CD4-positive, alpha-beta T cell (primary cell): ENCODE results near the gene ASB4. TPM values are rescaled to one million over a fixed set of nuclear protein-coding genes. Genes with fewer than 3 reads are reported as not detected.

Experiments
- ATAC-seq: fragments of 200-7000 bp; cut with Tn5 transposase; one replicate; pipeline ENCODE4 v1.10.0; 2022; ENCODE audit warnings: mild to moderate bottlenecking; ENCODE audit not compliant: poor library complexity
- CTCF ChIA-PET: fragments of 350-600 bp; sonication (Branson Sonifier 250); formaldehyde crosslinking; loops from one replicate; lab custom pipeline; 2021; ENCODE audit warnings: antibody characterized with exemption, inconsistent platforms; lab: Charles Lee
- POLR2A ChIA-PET: fragments of 350-600 bp; sonication (Branson Sonifier 250); formaldehyde crosslinking; loops from one replicate; lab custom pipeline; 2021; ENCODE audit warnings: antibody characterized with exemption, inconsistent platforms; lab: Charles Lee
- DNase-seq, 14 experiments: peaks; one replicate each; pipeline ENCODE4 v3.0.0-alpha.2; 2013 to 2020; ENCODE audit warnings: mixed read lengths in 2 of 14
- H3K27ac ChIP-seq, 2 donors: one replicate each; pipeline versions ENCODE4 v1.5.1 to v1.7.0; 2013; ENCODE audit warnings: low read length in 2 of 2, low read depth in 1 of 2, mild to moderate bottlenecking in 1 of 2
- H3K27me3 ChIP-seq, 2 experiments: 1 replicate in 1 of 2; 2 replicates in 1 of 2; pipeline versions ENCODE4 v1.6.1 to v1.7.0; 2013; ENCODE audit warnings: low read length in 2 of 2, control low read depth in 1 of 2, mild to moderate bottlenecking in 1 of 2, moderate library complexity in 1 of 2; ENCODE audit not compliant: insufficient read depth in 2 of 2, control insufficient read depth in 1 of 2
- H3K36me3 ChIP-seq: one replicate; pipeline ENCODE4 v1.6.1; 2013; ENCODE audit warnings: low read length, control low read depth; ENCODE audit not compliant: insufficient read depth
- H3K4me1 ChIP-seq: one replicate; pipeline ENCODE4 v1.6.1; 2013; ENCODE audit warnings: low read length, control low read depth; ENCODE audit not compliant: insufficient read depth
- H3K4me3 ChIP-seq: one replicate; pipeline ENCODE4 v1.5.1; 2013; ENCODE audit warnings: mild to moderate bottlenecking, low read length, moderate library complexity
- H3K9me3 ChIP-seq, 2 experiments: 1 replicate in 1 of 2; 2 replicates in 1 of 2; pipeline versions ENCODE4 v1.6.1 to v1.7.0; 2013; ENCODE audit warnings: low read length in 2 of 2, mild to moderate bottlenecking in 2 of 2, control low read depth in 1 of 2, moderate library complexity in 1 of 2; ENCODE audit not compliant: control insufficient read depth in 1 of 2, insufficient read depth in 1 of 2
- H3K27ac Mint-ChIP-seq: one replicate; pipeline ENCODE4 v1.8.0; 2020; ENCODE audit warnings: mixed read lengths
- H3K27me3 Mint-ChIP-seq: one replicate; pipeline ENCODE4 v1.8.0; 2021; ENCODE audit warnings: mixed read lengths
- H3K36me3 Mint-ChIP-seq: one replicate; pipeline ENCODE4 v1.8.0; 2021; ENCODE audit warnings: low read depth, mixed read lengths
- H3K4me1 Mint-ChIP-seq: one replicate; pipeline ENCODE4 v1.8.0; 2021; ENCODE audit warnings: low read depth, mixed read lengths
- H3K4me3 Mint-ChIP-seq: one replicate; pipeline ENCODE4 v1.8.0; 2020; ENCODE audit warnings: mild to moderate bottlenecking, mixed read lengths
- H3K9me3 Mint-ChIP-seq: one replicate; pipeline ENCODE4 v1.8.0; 2020; ENCODE audit warnings: mixed read lengths
- intact Hi-C, 2 experiments: fragments of 100-400 bp; cut with DNase I in 1 of 2; cut with micrococcal nuclease in 1 of 2; formaldehyde crosslinking; loops; one replicate each; pipeline versions ENCODE4 v1.15.1 to v1.9.0; 2023 to 2025; cut with DNase I, micrococcal nuclease
- total RNA-seq, 174 experiments: library from RNA in 2 of 174; stranded (reverse) in 2 of 174; gene quantifications; one replicate each; pipeline ENCODE4 v1.2.3 and lab custom pipeline; 2021 to 2026
- TF ChIP-seq, protein P1 (sequence below): fragments of 200-600 bp; IDR thresholded peaks from one replicate; pipeline ENCODE4 v1.8.0; 2022; ENCODE audit warnings: antibody characterized with exemption, mild to moderate bottlenecking

Gene ASB4
- total RNA-seq, 2 experiments from 2014 or later, result not detected

DNA sequence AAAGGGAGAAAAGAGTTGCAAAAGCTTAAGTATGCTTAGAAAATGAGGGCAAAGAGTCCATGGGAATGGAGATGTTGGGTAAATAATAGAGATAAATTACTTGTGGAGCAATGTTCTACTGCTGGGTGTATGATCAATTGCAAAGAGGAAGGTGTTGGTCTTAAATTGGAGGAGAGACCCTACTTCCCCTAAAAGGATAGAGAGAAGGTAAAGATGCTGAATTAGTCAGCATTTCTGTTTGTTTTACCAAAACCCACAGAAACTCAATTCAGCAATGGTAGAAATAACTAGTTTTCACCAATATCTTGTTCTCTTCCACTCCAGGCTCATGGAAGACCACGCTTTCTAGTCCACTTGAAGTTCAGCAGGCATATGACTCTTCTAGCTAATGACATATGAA, 32.1 kb downstream of the ASB4 start:
- Mint-ChIP-seq H3K27ac (no peak overlapping the region), H3K36me3 (no peaks in the 10 kb centered on the region), H3K4me3 (no peak overlapping the region), H3K27me3 (peaks cover 7% of the 10 kb centered on the region), H3K4me1 (no peaks in the 10 kb centered on the region), H3K9me3 (no peaks in the 10 kb centered on the region)
- peaks cover 0 to 3% of the 10 kb centered on the region in 2 experiments for H3K27me3 ChIP-seq
- intact Hi-C loops, result no loop called here
- H3K4me1 ChIP-seq, result no peaks in the 10 kb centered on the region
- TF ChIP-seq, protein P1, sequence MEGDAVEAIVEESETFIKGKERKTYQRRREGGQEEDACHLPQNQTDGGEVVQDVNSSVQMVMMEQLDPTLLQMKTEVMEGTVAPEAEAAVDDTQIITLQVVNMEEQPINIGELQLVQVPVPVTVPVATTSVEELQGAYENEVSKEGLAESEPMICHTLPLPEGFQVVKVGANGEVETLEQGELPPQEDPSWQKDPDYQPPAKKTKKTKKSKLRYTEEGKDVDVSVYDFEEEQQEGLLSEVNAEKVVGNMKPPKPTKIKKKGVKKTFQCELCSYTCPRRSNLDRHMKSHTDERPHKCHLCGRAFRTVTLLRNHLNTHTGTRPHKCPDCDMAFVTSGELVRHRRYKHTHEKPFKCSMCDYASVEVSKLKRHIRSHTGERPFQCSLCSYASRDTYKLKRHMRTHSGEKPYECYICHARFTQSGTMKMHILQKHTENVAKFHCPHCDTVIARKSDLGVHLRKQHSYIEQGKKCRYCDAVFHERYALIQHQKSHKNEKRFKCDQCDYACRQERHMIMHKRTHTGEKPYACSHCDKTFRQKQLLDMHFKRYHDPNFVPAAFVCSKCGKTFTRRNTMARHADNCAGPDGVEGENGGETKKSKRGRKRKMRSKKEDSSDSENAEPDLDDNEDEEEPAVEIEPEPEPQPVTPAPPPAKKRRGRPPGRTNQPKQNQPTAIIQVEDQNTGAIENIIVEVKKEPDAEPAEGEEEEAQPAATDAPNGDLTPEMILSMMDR, result no peak
- H3K9me3 ChIP-seq, result no peaks in the 10 kb centered on the region
- ChIA-PET POLR2A (no interaction called here), CTCF (no interaction called here)
- ATAC-seq, result no peak
- H3K36me3 ChIP-seq, result no peaks in the 10 kb centered on the region
- no peak overlapping the region for H3K4me3 ChIP-seq
- H3K27ac ChIP-seq, result no peak overlapping the region
- DNase-seq, result no peak

DNA sequence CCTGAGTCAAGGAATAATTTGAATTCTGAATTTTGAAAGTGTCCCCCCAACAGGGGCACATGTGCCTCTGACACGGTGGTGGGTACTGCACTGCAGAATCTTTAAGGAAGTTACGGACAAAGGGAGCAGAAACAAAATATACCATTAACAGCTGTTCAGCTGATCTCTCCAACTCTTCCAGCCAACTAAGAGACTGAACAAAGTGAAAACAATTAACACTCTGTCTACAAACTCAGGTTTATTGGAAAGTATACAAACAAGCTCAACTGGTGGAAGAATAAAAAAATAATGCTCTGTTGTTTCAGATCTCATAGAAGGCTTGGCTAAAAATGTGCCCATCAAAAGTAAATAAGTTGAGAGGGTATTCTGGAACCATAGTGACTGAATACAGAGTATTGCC, 34.4 kb downstream of the ASB4 start:
- intact Hi-C loops, result no loop called here
- Histone ChIP-seq H3K4me1 (no peaks in the 10 kb centered on the region), H3K27ac (no peak overlapping the region), H3K27me3 (peaks cover 0 to 3% of the 10 kb centered on the region in 2 experiments), H3K4me3 (no peak overlapping the region), H3K36me3 (no peaks in the 10 kb centered on the region), H3K9me3 (no peaks in the 10 kb centered on the region)
- Mint-ChIP-seq H3K27me3 (peaks cover 7% of the 10 kb centered on the region), H3K27ac (no peak overlapping the region), H3K9me3 (no peaks in the 10 kb centered on the region), H3K36me3 (no peaks in the 10 kb centered on the region), H3K4me1 (no peaks in the 10 kb centered on the region), H3K4me3 (no peak overlapping the region)
- ATAC-seq (no peak), DNase-seq (no peak)
- CTCF ChIA-PET, result no interaction called here
- TF ChIP-seq, protein P1, result no peak
- POLR2A ChIA-PET, result no interaction called here

DNA sequence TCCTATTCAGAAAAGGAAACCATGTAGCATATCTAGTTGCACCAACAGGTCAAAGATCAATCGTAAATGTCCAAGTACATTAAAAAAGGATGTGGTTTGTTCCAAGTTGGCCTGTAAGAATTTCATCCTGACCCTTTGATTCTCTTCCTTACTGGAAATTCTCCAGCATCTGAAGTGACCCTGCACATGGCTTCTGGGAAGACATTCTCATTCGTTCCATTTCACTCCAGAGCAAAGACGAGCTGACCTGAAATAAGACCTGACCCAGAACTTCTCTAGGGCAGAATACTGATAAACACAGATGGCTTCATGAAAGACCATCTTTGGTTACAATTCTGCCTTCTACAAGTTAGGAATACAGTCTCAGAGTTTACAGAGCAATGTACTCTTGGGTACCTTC, 39.8 kb downstream of the ASB4 start:
- H3K4me3 ChIP-seq, result no peak overlapping the region
- Mint-ChIP-seq H3K36me3 (no peaks in the 10 kb centered on the region), H3K4me3 (no peak overlapping the region), H3K4me1 (no peaks in the 10 kb centered on the region), H3K9me3 (no peaks in the 10 kb centered on the region), H3K27ac (no peak overlapping the region), H3K27me3 (peaks cover 13% of the 10 kb centered on the region)
- DNase-seq, result no peak
- ChIA-PET CTCF (no interaction called here), POLR2A (no interaction called here)
- intact Hi-C loops, result no loop called here
- peaks cover 0 to 3% of the 10 kb centered on the region in 2 experiments for H3K27me3 ChIP-seq
- ATAC-seq, result no peak
- H3K4me1 ChIP-seq, result no peaks in the 10 kb centered on the region
- peaks cover 0 to 5% of the 10 kb centered on the region in 2 experiments for H3K9me3 ChIP-seq
- no peaks in the 10 kb centered on the region for H3K36me3 ChIP-seq
- TF ChIP-seq, protein P1, result no peak
- H3K27ac ChIP-seq, result no peak overlapping the region
